ENCODE results near the gene PRLR.
A peak's percentile ranks its signal among the peaks of the same experiment; 100 is the strongest.

Gene PRLR

DNA sequence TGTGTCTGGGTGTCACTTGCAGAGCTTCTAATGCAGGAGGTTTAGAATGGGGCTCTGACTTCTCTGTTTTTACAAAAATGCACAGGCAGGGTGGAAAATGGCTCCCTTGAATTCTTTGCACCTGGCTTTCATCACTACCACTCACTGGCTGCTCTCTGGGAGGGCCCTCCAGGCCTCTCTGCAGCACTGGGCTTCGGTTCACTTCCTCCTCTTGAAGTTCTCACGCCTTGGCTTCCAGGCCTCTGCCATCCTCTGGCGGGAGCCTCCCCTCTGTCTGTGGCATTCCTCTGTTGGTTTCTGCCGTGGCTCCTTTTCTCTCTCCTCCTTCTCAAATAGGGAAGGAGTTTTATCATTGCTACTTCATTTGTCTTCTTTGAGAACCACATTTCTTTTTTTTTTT lies 2.8 kb upstream of the PRLR start:
- DNase-seq: no peak

DNA sequence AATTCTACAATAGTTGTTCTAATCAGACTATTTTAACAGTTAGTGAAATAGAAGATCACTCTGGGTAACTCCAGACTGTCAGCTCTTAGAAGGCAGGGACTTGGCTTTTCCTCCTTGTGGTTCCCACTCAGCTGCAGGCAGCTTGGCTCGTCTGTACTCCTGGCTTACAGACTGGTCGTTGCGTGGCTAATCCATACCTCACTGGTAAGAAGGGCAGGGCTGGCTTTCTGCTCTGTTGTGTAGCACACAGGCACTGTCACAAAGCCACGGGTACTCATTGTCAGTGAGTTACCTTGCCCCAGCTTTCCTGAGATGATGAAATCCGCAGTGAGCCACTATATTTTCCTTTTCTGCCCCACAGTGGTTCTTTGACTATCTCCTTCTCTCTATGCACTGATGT lies 1.8 kb upstream of the PRLR start:
- DNase-seq: no peak

DNA sequence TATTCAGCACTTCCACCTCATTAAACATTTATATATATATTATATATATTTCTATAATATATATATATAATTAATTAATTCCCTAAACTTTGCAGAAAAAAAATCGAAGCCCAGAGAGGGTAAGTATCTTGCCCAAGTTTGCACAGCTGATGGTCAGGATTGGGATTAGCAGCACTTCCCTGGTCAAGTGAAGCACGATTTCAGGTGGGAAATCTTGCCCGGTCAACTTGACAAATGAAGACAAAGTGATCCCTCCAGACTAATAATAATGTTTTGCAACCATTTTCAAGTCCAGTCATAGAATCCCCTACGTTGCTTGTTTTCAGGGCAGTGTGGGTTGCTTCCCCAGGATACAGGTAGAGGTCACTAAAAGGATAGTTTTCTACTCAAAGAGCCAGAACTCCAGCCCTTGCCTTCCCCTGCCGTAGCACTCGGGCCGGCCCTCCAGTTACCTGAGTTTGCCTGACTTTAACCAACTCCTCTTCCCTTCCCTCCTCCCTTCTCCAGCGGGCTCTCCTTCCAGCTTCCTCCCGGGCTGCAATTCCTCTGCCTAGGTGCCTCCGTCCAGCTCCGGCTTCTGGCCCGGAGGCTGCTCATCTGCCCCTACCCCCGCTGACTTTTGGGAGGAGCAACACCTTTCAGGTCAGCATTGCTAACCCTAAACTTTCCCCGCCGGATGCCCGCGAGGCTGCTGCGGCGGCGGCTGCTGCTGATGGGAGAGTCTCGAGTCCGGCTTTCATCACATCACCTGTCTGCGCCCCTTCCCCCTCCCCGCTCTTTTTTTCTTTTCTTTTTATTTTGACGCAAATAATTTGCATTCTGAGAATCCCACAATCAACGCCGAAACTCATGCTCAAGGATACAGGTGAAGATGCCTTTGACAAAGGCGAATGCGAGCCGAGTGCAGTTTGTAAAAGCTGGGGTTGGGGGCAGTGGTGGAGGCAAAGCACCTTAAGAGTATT lies 930 bp downstream of the PRLR start:
- no peak for DNase-seq

DNA sequence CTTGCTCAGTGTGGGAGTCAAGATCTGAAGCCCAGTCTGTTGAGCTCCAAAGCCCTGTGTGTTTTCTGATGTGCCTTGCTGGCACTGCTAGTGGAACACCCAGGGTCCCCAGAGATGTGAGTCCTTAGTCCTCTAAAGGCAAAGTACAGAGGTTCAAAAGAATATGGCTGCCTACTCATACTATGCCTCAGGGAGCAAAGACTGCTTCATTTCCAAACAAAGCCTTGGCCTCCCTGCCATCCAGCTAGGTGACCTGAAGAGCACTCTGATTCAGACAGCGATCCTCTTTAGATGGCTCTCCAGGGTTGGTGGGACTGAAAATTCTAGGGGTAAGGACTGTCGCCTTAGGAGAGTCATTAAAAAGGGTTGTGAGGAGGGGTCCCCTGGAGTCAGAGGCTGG lies 2.0 kb downstream of the PRLR start:
- no peak for DNase-seq

DNA sequence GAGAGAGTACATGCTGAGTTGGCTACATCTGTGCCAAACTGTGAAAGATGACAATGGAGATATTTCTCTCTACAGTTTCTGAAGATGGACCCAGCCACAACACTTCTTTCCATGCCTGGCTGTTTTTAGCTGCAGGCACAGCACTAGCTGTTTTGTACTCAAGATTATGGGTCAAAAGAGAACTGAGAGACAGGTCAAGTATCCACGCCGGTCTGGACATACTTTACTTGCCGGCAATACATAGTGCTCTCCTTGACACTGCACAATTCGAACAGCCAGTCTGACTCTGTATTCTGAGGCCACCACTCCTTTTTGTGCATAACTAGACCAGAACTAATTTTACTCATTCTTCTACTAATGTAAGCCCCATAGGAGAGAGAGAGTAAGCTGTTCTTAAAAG lies 2.6 kb downstream of the PRLR start:
- DNase-seq: no peak

DNA sequence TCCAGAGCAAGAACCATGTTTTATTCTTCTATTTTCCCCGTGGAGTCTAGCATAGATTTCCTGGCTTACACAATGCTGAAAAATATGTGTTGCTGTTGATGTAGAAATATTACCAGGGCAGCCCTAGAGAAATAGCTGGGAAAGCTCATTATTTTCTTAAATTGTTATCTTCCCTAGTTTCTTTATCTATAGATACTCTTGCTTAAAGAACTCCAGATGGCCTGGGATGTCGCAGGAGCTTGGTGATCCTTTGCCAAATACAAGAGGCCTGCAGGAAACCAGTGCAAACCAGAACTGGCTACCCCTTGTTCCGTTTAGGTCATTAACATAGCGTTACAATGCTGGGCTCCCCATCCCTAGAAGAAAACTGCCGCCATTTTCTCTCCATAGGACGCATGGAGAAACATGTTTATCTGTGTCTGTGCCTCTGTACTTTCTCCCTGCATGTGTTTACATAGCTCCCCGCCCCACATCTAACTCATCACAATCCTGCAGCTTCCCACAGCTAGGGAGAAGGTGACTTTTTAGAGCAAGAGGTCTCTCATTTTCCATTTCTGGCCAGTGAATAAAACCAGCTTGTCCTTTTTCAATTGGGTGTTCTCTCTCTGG lies 6.4 kb downstream of the PRLR start:
- DNase-seq: no peak

DNA sequence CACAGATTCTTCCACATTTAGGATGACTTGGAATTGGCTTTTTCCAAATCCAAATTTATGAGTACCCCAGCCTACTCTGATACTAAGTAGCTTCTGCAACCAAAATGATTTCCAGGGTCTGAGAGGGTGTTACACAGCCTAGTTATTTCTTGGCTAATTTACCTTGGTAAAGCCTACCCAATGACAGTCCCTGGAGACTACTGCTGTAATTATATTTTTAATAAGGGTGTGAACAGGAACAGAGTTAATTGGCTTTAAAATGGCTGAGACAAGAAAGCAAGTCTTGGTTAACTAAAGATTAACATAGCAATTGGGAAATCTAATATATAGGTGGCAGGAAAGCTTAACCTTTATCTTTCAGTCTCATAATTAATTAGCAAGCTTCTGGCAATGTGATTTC lies 9.3 kb downstream of the PRLR start:
- no peak for DNase-seq

DNA sequence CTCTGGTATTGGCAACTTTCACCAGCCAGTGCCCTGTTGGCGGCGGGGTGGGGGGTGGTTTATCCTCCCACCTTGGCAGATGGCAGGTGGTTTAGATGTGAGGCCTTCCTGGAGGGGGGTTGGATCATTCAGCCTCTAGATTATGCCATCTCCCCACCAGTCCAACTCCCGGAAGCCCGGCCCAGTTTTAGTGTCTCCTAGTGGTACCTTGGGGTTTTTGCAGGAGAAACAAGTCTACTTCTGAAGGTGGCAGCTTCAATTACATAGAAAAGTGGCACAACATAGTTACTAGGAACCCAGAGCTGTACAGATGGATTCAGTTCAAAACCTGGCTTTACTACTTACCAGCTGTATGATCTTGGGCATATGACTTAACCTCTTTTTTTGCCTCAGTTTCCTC lies 11.3 kb downstream of the PRLR start:
- DNase-seq: no peak

DNA sequence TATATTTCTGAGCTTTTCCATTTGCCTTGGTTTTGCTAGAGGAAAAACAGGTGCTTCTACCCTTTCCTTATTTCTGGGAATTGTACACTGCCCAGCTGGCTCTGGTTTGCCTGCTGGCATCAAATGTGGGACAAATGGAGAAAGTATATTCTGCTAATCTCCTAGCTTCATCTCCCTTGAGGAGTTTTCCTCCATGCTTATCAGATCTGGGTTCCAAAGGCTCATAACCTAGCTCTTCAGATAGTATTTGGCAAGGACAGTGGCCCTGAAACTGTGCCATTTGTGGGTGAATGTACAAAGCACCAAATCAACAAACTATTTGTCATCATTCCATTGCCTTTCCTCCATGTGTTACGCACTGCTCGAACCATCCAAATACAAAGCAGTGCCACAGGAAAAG lies 16.2 kb downstream of the PRLR start:
- no peak for DNase-seq

DNA sequence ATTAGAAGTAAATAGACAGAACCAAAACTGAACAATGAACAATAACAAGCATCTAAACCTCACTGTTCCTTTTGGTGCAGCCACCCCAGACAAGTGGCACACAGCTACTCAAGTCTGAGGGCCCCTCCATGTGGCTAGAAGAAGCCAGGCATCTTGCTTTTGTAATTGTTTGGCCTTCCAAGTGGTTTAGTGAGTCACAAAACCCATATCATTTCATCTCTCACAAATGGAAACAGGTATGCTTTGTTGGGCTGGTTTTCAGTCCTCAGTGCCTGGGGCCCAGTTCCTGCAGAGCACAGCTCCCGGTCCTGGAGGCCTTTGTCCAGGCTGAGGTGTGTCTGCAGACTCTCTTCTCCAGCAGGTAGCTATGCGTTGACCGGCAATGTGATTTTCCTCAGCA lies 16.7 kb downstream of the PRLR start:
- DNase-seq: no peak

DNA sequence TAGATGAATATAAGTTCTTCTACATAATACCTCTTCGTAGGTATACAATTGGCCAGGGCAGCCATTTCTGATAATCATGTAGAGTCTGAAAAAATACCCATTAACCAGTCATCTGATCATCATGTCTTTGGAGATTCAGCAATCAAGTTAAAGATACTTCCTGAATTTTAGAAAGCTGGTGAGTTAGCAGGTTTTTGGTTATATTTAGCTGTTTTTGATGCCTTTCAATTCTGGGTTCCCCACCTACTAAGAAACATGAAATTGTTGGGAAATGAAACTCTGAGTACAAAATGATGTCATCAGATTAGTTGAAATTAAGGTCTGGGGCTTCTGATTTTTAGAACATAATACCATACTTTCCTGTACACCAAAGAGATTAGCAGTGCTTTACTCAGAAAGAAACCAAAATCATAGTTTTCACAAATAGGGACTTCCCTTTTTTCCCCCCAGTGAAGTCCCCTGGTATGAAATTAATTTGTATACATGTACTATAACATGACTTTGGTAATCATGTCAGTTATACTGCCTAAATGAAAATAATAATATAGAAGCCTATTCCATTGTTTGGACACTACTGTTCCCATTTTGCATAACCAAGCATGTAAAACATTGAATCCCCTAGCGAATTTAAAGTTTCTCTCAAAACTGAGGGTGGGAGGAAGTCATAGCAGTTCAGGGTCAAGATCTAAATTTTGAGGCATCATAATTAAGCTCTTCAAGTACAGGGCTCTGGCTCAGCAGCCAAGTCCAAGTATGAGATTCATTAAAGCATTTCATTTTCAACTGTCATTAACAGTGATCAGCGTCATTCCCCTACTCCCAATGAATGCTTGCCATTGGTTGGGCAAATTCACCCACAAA lies 17.9 kb downstream of the PRLR start:
- no peak for DNase-seq

DNA sequence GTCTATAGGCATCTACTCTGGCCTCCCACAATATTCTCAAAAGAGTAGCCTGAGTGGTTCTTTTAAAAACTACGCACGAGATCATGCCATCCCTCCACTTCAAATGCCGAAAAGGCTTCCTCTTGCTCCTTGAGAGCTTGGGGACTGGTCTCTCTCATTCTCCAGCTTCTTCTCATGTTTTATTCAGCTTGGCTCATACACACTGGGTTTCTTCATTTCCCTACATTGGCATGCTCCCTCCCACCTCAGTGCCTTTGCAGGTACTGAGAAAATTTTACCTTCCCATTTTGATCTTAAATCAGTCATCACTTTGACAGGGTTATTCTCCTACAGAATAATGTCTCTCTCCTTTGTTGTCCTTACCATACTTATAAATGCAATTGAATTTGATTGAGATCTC lies 20.4 kb downstream of the PRLR start:
- no peak for DNase-seq

DNA sequence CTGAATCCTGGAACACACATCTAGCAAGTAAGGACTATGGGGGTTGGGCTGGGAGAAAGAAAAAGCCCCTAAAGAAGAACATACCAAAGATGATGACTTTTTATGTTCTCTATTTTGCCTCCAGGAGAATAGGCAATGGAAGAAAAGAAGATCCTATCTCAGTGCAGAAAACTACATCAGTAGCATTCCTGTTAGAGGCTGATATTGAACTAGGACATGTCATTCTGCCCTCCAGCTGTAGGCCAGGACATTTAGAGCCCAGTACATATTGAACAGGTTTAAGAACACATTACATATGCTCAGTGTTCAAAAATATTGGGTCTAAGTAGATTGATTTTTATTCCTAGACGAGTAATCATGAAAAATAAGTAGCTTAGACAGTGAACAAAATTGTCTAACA lies 24.7 kb downstream of the PRLR start:
- no peak for DNase-seq

DNA sequence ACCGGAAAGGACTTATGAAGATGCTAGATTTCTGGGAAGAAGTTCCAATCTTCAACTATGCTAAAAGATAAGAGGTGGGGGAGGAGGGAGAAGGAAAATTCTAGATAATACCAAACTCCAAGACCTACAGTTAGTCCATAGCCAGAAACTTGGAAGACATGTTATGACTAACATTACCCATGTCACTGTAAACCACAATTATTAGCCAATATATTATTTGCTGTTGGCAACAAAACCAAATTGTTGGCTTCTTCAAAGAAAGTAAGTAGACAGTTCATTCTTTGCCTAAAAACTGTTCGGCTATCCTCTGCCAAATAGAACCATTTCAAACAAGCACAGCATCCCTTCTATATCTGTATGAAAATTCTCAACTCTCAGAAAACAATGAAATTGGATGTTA lies 25.1 kb downstream of the PRLR start:
- no peak for DNase-seq

DNA sequence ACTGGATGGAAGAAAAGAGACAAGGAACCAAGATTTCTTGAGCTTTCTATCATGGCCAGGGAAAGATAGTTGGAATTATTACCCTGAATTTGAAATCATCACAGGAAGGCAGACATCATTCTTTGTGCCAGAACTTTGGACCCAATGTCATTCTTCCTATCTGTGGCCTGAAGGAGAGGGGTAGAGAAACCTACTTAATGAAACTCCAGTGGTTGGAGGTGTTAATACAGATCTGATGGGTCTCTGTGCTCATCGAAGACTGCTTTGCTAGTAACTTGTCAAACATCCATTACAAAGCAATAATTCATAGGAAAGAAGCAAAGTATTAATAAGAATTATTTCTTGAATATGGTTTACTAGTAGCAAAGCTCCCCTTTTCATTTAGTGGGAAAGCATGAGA lies 26.9 kb downstream of the PRLR start:
- no peak for DNase-seq

DNA sequence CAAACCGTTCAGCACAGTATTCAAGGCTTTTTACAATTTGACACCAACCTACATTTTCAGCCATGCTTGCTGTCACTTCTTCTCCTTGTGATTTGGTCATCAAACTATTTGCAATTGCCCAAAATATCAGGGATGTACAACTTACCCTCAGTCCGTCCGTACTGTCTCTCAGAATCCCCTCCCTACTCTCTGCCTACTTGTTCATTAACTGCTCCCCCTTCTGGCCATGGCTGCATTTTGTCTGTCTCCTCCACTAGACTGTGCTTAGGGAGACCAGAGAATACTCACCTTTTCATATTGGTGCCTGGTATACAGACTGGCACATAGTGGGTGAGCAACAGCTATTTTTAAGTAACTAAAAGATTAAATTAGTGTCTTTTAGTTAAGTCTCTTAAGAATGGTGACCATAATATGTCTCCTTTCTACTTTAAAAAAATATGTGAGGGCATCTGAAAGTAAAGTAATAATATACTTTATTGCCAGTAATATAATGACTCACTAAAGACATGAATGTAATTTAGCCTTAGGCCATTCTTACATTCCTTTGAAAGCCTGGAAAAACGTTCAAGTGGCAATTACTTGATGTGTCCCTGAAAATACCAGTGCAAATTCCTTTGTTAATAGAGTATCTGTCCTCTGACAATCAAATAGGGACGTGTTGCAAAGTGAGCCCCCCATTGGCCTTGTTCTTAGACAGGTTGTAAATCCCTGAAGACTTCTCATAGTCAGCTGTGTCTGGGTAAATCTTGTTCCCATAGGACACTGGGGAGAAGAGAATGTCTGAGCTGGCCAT lies 27.8 kb downstream of the PRLR start:
- DNase-seq: peak; percentile 16

DNA sequence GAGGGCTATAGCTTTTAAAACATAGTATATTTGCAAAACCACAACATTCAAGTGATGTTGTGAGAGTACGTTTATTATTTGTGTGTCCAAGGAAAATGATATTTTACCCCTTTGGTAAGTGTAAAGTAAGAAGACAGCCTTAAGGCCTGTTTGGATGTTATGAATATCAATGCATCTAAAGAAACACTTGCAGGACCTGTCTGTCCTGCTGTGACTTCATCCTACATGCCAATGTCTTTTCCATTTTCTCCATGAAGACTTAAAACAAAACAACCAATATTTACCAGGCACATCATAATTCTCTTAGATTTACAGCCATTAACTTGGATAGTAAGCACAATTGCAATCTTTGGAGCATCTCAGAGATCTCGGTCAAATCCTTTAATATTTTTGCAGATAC lies 29.0 kb downstream of the PRLR start:
- DNase-seq: no peak

DNA sequence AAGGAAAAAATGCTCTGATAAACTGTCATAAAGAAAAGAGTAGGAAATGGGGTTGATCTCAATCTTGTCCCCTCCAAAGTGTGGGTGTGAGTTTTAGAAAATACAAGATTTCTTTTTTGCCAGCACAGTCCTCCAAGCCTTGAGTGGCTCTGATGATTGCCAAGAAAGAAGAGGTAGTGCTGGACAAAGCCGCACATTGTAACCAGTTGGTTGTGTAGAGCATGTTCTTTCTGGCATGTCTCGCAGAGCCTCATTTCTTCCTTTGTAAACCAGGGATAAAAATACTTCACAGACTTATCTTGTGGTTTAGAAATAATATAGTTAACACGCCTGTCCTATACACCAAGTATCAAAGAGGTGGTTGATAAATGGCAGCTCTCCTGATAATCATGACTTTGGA lies 30.4 kb downstream of the PRLR start:
- no peak for DNase-seq

DNA sequence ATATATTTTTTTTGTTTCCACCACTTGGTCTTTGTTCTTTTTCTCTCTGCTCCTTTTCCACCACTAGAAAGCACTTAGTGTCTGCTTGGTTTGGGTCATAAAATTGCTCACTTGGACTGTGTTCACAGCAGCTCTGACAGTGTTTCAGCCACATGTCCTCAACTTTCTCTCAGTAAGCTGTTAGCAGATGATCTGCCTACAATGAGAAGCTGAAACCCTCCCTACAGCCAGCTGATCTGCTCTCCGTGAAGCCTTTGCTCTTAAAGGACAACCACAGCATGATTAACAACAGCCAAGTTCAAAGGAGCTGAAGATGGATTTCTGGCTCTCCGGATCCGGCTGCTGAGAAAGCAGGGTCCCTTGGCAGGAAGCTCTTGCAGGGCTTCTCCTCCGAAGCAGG lies 31.6 kb downstream of the PRLR start:
- DNase-seq: no peak

DNA sequence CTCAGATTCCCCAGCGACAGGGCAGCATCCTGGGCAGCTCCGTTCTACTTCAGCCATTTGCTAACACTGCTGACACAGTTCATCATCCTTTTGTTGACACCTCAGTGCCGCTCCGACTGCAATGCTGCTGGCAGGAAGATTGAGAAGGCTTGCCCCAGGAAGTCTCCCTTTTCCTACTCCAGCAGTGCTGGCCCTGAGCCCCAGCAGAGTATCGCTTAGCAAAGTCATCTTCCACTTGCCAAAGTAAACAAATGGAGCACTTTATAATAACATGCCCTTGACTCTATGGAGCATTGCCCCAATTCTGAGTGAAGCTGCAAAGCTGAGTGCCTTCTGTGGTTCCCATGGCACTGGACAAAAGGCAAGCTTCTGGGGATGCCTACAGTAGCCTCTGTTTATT lies 32.2 kb downstream of the PRLR start:
- DNase-seq: no peak

DNA sequence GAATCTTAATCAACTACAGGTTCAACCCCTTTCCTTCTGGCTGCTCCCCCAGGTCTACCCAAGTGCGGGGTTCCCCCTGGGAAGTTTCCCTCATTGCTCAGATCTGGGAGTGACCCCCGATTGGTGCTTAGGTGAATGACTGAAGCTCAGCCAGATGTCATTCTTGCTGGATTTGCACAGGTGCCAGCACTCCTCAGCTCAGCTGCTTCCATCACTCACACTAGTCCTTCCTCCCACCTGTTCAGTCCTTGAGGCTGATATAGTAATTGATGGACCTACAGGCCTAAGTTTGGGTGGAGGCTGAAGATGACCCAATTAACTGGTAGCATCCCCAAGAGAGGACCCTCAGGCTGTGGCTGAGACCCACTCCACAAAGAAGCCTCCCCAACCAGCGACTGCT lies 32.9 kb downstream of the PRLR start:
- DNase-seq: no peak

DNA sequence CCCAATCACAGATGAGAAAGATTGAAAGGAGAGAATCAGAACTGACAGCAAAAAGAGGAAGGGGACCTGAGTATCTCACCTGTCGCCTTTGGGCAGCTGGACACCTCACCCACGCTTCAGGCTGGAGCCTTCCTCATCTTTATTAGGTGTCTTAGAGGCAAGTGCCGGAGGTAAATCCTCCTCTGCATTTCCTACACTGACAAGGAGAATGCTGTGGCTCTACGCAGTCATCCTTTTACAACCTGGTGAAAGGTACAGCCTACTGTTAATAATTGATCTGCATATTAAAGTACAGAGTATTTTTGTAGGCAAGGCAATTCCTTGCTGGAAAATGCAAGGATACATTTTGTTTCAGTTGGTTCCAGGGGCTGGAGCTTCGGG lies 34.8 kb downstream of the PRLR start:
- no peak for DNase-seq
